Coronary artery (tissue), 2 donors: ENCODE measurements around the gene ZBTB47.

ENCODE experiments used
- DNase-seq: peaks from one replicate; pipeline ENCODE4 v3.0.0-alpha.2; 2017; ENCODE audit warnings: low spot score
- H3K27ac ChIP-seq, 2 donors: fragments of 200-600 bp; sonication (generic); one replicate each; pipeline ENCODE4 v1.5.1; 2016 to 2019
- H3K4me3 ChIP-seq: fragments of 200-600 bp; sonication (generic); 2 replicates; pipeline ENCODE4 v1.5.1; 2016; ENCODE audit warnings: mild to moderate bottlenecking, moderate library complexity
- CTCF ChIP-seq: fragments of 200-600 bp; sonication (generic); IDR thresholded peaks from one replicate; pipeline ENCODE4 v1.5.1; 2019; ENCODE audit warnings: antibody characterized with exemption

The ZBTB47 gene

GRCh38 chr3:42613462-42613861, 40.0 kb upstream of the ZBTB47 start:
- peak; percentile 42 for TF ChIP-seq CTCF
- Histone ChIP-seq H3K4me3 (no peak overlapping the region), H3K27ac (no peak overlapping the region)
- DNase-seq, result no peak

- TF ChIP-seq CTCF, result no peak
- Histone ChIP-seq H3K4me3 (no peak overlapping the region), H3K27ac (no peak overlapping the region)
- DNase-seq, result no peak
Measured at GRCh38 chr3:42631620-42632019, 21.9 kb upstream of the ZBTB47 start.

- no peak overlapping the region for H3K4me3 ChIP-seq
- no peak overlapping the region for H3K27ac ChIP-seq
- no peak for DNase-seq
- TF ChIP-seq CTCF, result no peak
Measured at GRCh38 chr3:42632146-42632545, 21.4 kb upstream of the ZBTB47 start.

DNA sequence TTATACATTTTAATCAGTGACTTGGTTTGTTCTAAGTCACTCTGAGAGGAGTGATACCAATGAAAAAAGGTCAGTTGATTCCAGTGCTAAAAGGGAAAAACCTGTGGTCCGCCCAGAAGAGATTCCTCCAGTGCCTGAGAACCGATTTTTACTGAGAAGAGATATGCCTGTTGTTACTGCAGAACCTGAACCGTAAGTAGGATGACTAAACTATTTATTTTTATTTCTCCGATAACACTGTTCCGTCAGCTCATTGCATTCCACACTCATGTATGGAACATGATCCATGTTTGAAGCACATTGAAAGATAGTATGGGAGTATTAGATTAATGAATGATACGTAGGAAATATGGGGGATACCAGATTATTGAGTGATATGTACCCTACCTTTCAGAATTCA, 20.0 kb upstream of the ZBTB47 start:
- no peak overlapping the region for H3K4me3 ChIP-seq
- TF ChIP-seq CTCF, result no peak
- H3K27ac ChIP-seq, result no peak overlapping the region

GRCh38 chr3:42635111-42635510, 18.4 kb upstream of the ZBTB47 start:
- no peak for TF ChIP-seq CTCF
- no peak for DNase-seq
- H3K27ac ChIP-seq, result no peak overlapping the region
- H3K4me3 ChIP-seq, result no peak overlapping the region

More for the DNA sequence above, 20.0 kb upstream of the ZBTB47 start:
- no peak for DNase-seq

DNA sequence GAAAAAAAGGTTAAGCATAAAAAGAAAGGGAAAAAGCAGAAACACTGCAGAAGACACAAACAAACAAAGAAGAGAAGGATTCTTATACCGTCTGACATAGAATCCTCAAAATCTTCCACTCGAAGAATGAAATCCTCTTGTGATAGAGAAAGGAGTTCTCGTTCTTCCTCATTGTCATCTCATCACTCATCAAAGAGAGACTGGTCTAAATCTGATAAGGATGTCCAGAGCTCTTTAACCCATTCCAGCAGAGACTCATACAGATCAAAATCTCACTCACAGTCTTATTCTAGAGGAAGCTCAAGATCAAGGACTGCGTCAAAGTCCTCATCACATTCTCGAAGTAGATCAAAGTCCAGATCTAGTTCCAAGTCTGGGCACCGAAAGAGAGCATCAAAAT, 16.5 kb upstream of the ZBTB47 start:
- Histone ChIP-seq H3K27ac (no peak overlapping the region), H3K4me3 (no peak overlapping the region)
- no peak for TF ChIP-seq CTCF
- no peak for DNase-seq

GRCh38 chr3:42638339-42638842, 15.1 kb upstream of the ZBTB47 start:
- no peak for DNase-seq
- Histone ChIP-seq H3K4me3 (no peak overlapping the region), H3K27ac (no peak overlapping the region)
- no peak for TF ChIP-seq CTCF
